ENCODE results near the gene KCP.

DNA sequence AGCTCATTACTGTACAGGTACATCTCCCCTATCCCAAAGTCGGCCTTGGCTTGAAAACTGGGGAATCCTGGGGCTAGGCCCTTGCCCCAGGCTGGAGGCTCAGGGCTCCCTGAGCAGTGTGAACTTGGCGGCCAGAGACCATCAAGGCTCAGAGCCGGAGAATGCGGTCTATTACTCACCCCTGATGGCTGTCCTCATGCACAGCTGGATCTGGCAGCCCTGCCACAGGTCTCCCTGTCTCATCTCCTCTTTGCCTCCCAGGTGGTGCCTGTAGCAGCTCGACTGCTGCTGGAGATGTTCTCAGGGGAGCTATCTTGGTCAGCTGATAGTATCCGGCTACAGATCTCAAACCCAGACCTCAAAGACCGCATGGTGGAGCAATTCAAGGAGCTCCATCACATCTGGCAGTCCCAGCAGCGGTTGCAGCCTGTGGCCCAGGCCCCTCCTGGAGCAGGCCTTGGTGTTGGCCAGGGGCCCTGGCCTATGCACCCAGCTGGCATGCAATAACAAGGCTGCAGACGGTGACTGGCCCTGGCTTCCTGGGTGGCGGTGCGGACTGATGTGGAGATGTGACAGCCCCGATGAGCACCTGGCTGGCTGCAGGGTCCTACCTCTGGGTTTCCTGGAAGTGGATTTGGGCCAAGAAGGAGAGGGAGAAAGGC is 37.9 kb upstream of the KCP start:
- TF ChIP-seq, protein P1, sequence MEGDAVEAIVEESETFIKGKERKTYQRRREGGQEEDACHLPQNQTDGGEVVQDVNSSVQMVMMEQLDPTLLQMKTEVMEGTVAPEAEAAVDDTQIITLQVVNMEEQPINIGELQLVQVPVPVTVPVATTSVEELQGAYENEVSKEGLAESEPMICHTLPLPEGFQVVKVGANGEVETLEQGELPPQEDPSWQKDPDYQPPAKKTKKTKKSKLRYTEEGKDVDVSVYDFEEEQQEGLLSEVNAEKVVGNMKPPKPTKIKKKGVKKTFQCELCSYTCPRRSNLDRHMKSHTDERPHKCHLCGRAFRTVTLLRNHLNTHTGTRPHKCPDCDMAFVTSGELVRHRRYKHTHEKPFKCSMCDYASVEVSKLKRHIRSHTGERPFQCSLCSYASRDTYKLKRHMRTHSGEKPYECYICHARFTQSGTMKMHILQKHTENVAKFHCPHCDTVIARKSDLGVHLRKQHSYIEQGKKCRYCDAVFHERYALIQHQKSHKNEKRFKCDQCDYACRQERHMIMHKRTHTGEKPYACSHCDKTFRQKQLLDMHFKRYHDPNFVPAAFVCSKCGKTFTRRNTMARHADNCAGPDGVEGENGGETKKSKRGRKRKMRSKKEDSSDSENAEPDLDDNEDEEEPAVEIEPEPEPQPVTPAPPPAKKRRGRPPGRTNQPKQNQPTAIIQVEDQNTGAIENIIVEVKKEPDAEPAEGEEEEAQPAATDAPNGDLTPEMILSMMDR (IDR thresholded peaks at IDR 0.05), result no peak
- TF ChIP-seq POLR2A (IDR thresholded peaks at IDR 0.05), result no peak

Measured in ovary (tissue), 3 donors.